Measurements from ENCODE around the gene UBAP2. TPM values are rescaled to one million over a fixed set of nuclear protein-coding genes. Genes with fewer than 3 reads are reported as not detected.

UBAP2 gene
- total RNA-seq, 6 experiments from 2014 or later = 28.7 to 34.9 (median 32.8) TPM

- H3K9me3 Mint-ChIP-seq = no peaks in the 10 kb centered on the region
- H3K27me3 Mint-ChIP-seq (ENCODE audit: insufficient read depth) = peaks cover 9% of the 10 kb centered on the region
- peak overlapping the region; percentile 42; the same call in 1 of the 2 replicates for H3K27ac Mint-ChIP-seq
- H3K4me3 Mint-ChIP-seq = no peak overlapping the region
- peak; percentile 81 for TF ChIP-seq CTCF (IDR thresholded peaks at IDR 0.05)
- H3K4me1 Mint-ChIP-seq (ENCODE audit: low read depth) = no peaks in the 10 kb centered on the region
- peaks cover 30% of the 10 kb centered on the region for H3K36me3 Mint-ChIP-seq (ENCODE audit: low read depth)
- DNase-seq = no peak
Measured at GRCh38 chr9:33921967-33922895, 126.5 kb downstream of the UBAP2 start.

- DNase-seq = no peak
- Mint-ChIP-seq H3K27ac (peak overlapping the region; percentile 59), H3K27me3 (ENCODE audit: insufficient read depth) (peaks cover 11% of the 10 kb centered on the region), H3K4me3 (no peak overlapping the region), H3K4me1 (ENCODE audit: low read depth) (peaks cover 7% of the 10 kb centered on the region; the same call in 1 of the 2 replicates), H3K36me3 (ENCODE audit: low read depth) (peaks cover 40% of the 10 kb centered on the region), H3K9me3 (no peaks in the 10 kb centered on the region)
- TF ChIP-seq CTCF (IDR thresholded peaks at IDR 0.05) = no peak
Measured at GRCh38 chr9:33919276-33919897, 129.3 kb downstream of the UBAP2 start.

- Mint-ChIP-seq H3K27me3 (ENCODE audit: insufficient read depth) (peaks cover 11% of the 10 kb centered on the region), H3K36me3 (ENCODE audit: low read depth) (peaks cover 38% of the 10 kb centered on the region), H3K4me1 (ENCODE audit: low read depth) (peaks cover 7% of the 10 kb centered on the region; the same call in 1 of the 2 replicates), H3K27ac (no peak overlapping the region), H3K9me3 (no peaks in the 10 kb centered on the region), H3K4me3 (no peak overlapping the region)
- no peak for DNase-seq
- TF ChIP-seq CTCF (IDR thresholded peaks at IDR 0.05) = no peak
Measured at GRCh38 chr9:33917036-33917435, 131.7 kb downstream of the UBAP2 start.

GRCh38 chr9:33914887-33915628, 133.6 kb downstream of the UBAP2 start:
- no peaks in the 10 kb centered on the region for H3K9me3 Mint-ChIP-seq
- H3K27me3 Mint-ChIP-seq (ENCODE audit: insufficient read depth) = peaks cover 11% of the 10 kb centered on the region
- no peak overlapping the region for H3K4me3 Mint-ChIP-seq
- no peak for TF ChIP-seq CTCF (IDR thresholded peaks at IDR 0.05)
- peak overlapping the region; percentile 60 for H3K27ac Mint-ChIP-seq
- peaks cover 32% of the 10 kb centered on the region for H3K36me3 Mint-ChIP-seq (ENCODE audit: low read depth)
- H3K4me1 Mint-ChIP-seq (ENCODE audit: low read depth) = peaks cover 7% of the 10 kb centered on the region; the same call in 1 of the 2 replicates
- DNase-seq = no peak

- Mint-ChIP-seq H3K27me3 (ENCODE audit: insufficient read depth) (peaks cover 11% of the 10 kb centered on the region), H3K9me3 (no peaks in the 10 kb centered on the region), H3K27ac (no peak overlapping the region), H3K4me3 (no peak overlapping the region), H3K4me1 (ENCODE audit: low read depth) (peaks cover 9% of the 10 kb centered on the region), H3K36me3 (ENCODE audit: low read depth) (peaks cover 32% of the 10 kb centered on the region)
- no peak for TF ChIP-seq CTCF (IDR thresholded peaks at IDR 0.05)
- no peak for DNase-seq
Measured at GRCh38 chr9:33913541-33913940, 135.1 kb downstream of the UBAP2 start.

Data from HFFc6 (cell line).